Activated CD4-positive, alpha-beta T cell treated with anti-CD3 and anti-CD28 coated beads, Interleukin-2, Interleukin-6, amounts not matched to agents 100 ng/mL and 50 ng/mL, durations not matched to agents 16 hours and 8 hours (primary cell): ENCODE data around the gene RIC3.

Experiments
- DNase-seq: peaks from one replicate; pipeline ENCODE4 v3.0.0-alpha.2; 2020

The RIC3 gene

GRCh38 chr11:8086001-8086479, 82.8 kb downstream of the RIC3 start:
- DNase-seq = no peak

- DNase-seq = no peak
Measured at GRCh38 chr11:8085011-8085645, 83.7 kb downstream of the RIC3 start.

- DNase-seq = no peak
Measured at GRCh38 chr11:8084352-8084751, 84.5 kb downstream of the RIC3 start.

- DNase-seq = no peak
Measured at GRCh38 chr11:8083871-8084281, 84.9 kb downstream of the RIC3 start.

GRCh38 chr11:8083088-8083395, 85.8 kb downstream of the RIC3 start:
- no peak for DNase-seq

GRCh38 chr11:8082391-8083087, 86.3 kb downstream of the RIC3 start:
- no peak for DNase-seq

GRCh38 chr11:8081591-8082250, 87.1 kb downstream of the RIC3 start:
- no peak for DNase-seq

GRCh38 chr11:8080674-8081590, 87.9 kb downstream of the RIC3 start, which contains the start of gene TUB:
Gene TUB, plus strand, starts transcription at chr11:8081211. Its CDS starts 300 bp downstream, at chr11:8081511.
- DNase-seq = peak; percentile 10

- no peak for DNase-seq
Measured at GRCh38 chr11:8080069-8080670, 88.7 kb downstream of the RIC3 start.

GRCh38 chr11:8079111-8079675, 89.6 kb downstream of the RIC3 start:
- no peak for DNase-seq

GRCh38 chr11:8075119-8075726, 93.6 kb downstream of the RIC3 start:
- no peak for DNase-seq

- DNase-seq = no peak
Measured at GRCh38 chr11:8071616-8072581, 96.9 kb downstream of the RIC3 start.

GRCh38 chr11:8070417-8071115, 98.3 kb downstream of the RIC3 start:
- DNase-seq = peak; percentile 20

- DNase-seq = no peak
Measured at GRCh38 chr11:8069771-8070170, 99.1 kb downstream of the RIC3 start.

GRCh38 chr11:8068605-8069221, 100.1 kb downstream of the RIC3 start:
- DNase-seq = no peak

- no peak for DNase-seq
Measured at GRCh38 chr11:8067929-8068575, 100.8 kb downstream of the RIC3 start.

GRCh38 chr11:8067567-8067928, 101.3 kb downstream of the RIC3 start:
- no peak for DNase-seq

- no peak for DNase-seq
Measured at GRCh38 chr11:8066911-8067455, 101.8 kb downstream of the RIC3 start.
